Duodenal mucosa (tissue), 2 donors: ENCODE data around the gene TRIOBP.

Source experiments
- H3K27ac ChIP-seq: one replicate; pipeline ENCODE4 v1.7.0; 2013; ENCODE audit warnings: low read depth, low read length
- H3K27me3 ChIP-seq, 2 donors: one replicate each; pipeline ENCODE4 v1.7.0; 2013; ENCODE audit warnings: low read length in 2 of 2, control low read depth in 1 of 2; ENCODE audit not compliant: insufficient read depth in 2 of 2, control insufficient read depth in 1 of 2
- H3K36me3 ChIP-seq, 2 donors: one replicate each; pipeline ENCODE4 v1.7.0; 2013; ENCODE audit warnings: low read length in 2 of 2, control low read depth in 1 of 2; ENCODE audit not compliant: insufficient read depth in 2 of 2, control insufficient read depth in 1 of 2
- H3K4me1 ChIP-seq, 2 donors: one replicate each; pipeline ENCODE4 v1.7.0; 2013; ENCODE audit warnings: low read length in 2 of 2, control low read depth in 1 of 2; ENCODE audit not compliant: insufficient read depth in 2 of 2, control insufficient read depth in 1 of 2
- H3K4me3 ChIP-seq, 2 donors: one replicate each; pipeline ENCODE4 v1.7.0; 2013; ENCODE audit warnings: low read length in 2 of 2, low read depth in 1 of 2
- H3K9ac ChIP-seq, 2 donors: one replicate each; pipeline ENCODE4 v1.7.0; 2013; ENCODE audit warnings: low read length in 2 of 2, low read depth in 1 of 2
- H3K9me3 ChIP-seq, 2 donors: one replicate each; pipeline ENCODE4 v1.7.0; 2013; ENCODE audit warnings: low read length in 2 of 2, control low read depth in 1 of 2; ENCODE audit not compliant: control insufficient read depth in 1 of 2

Gene TRIOBP

GRCh38 chr22:37751449-37752188 is 54.8 kb downstream of the TRIOBP start:
- peak overlapping the region in 1 of 2 donors; percentile 32 for H3K9ac ChIP-seq
- H3K27me3 ChIP-seq = no peaks in the 10 kb centered on the region
- no peaks in the 10 kb centered on the region for H3K9me3 ChIP-seq
- peaks cover 34 to 41% of the 10 kb centered on the region in 2 donors for H3K4me1 ChIP-seq
- peaks cover 20 to 24% of the 10 kb centered on the region in 2 donors for H3K36me3 ChIP-seq
- peak overlapping the region in 1 of 2 donors; percentile 17 for H3K4me3 ChIP-seq
- H3K27ac ChIP-seq = peak overlapping the region; percentile 15

- peak overlapping the region in 1 of 2 donors; percentile 17 for H3K4me3 ChIP-seq
- peak overlapping the region in 1 of 2 donors; percentile 32 for H3K9ac ChIP-seq
- no peaks in the 10 kb centered on the region for H3K9me3 ChIP-seq
- H3K36me3 ChIP-seq = peaks cover 24 to 31% of the 10 kb centered on the region in 2 donors
- peaks cover 27 to 33% of the 10 kb centered on the region in 2 donors for H3K4me1 ChIP-seq
- no peaks in the 10 kb centered on the region for H3K27me3 ChIP-seq
- H3K27ac ChIP-seq = peak overlapping the region; percentile 15
Measured at GRCh38 chr22:37752189-37753087, 55.6 kb downstream of the TRIOBP start.

- Histone ChIP-seq H3K36me3 (peaks cover 24 to 44% of the 10 kb centered on the region in 2 donors), H3K27me3 (no peaks in the 10 kb centered on the region), H3K27ac (no peak overlapping the region), H3K9me3 (no peaks in the 10 kb centered on the region), H3K4me1 (peaks cover 19 to 25% of the 10 kb centered on the region in 2 donors), H3K9ac (no peak overlapping the region), H3K4me3 (no peak overlapping the region)
Measured at GRCh38 chr22:37753746-37754145, 56.9 kb downstream of the TRIOBP start.

GRCh38 chr22:37757663-37758062 is 60.8 kb downstream of the TRIOBP start:
- H3K9ac ChIP-seq = no peak overlapping the region
- no peaks in the 10 kb centered on the region for H3K9me3 ChIP-seq
- H3K4me3 ChIP-seq = no peak overlapping the region
- peaks cover 1 to 5% of the 10 kb centered on the region in 2 donors for H3K4me1 ChIP-seq
- no peak overlapping the region for H3K27ac ChIP-seq
- no peaks in the 10 kb centered on the region for H3K27me3 ChIP-seq
- peaks cover 35 to 68% of the 10 kb centered on the region in 2 donors for H3K36me3 ChIP-seq

- Histone ChIP-seq H3K4me3 (no peak overlapping the region), H3K9ac (no peak overlapping the region), H3K27ac (no peak overlapping the region), H3K9me3 (no peaks in the 10 kb centered on the region), H3K4me1 (no peaks in the 10 kb centered on the region), H3K36me3 (peaks cover 37 to 78% of the 10 kb centered on the region in 2 donors), H3K27me3 (no peaks in the 10 kb centered on the region)
Measured at GRCh38 chr22:37758694-37759093, 61.8 kb downstream of the TRIOBP start.

GRCh38 chr22:37759281-37759680 is 62.4 kb downstream of the TRIOBP start:
- Histone ChIP-seq H3K9me3 (no peaks in the 10 kb centered on the region), H3K9ac (no peak overlapping the region), H3K27me3 (no peaks in the 10 kb centered on the region), H3K36me3 (peaks cover 43 to 83% of the 10 kb centered on the region in 2 donors), H3K4me3 (no peak overlapping the region), H3K4me1 (no peaks in the 10 kb centered on the region), H3K27ac (no peak overlapping the region)

GRCh38 chr22:37760152-37760551 is 63.3 kb downstream of the TRIOBP start:
- H3K27ac ChIP-seq = no peak overlapping the region
- peaks cover 40 to 78% of the 10 kb centered on the region in 2 donors for H3K36me3 ChIP-seq
- no peaks in the 10 kb centered on the region for H3K4me1 ChIP-seq
- no peak overlapping the region for H3K4me3 ChIP-seq
- H3K9ac ChIP-seq = no peak overlapping the region
- H3K27me3 ChIP-seq = no peaks in the 10 kb centered on the region
- no peaks in the 10 kb centered on the region for H3K9me3 ChIP-seq

- Histone ChIP-seq H3K9me3 (no peaks in the 10 kb centered on the region), H3K27ac (no peak overlapping the region), H3K27me3 (no peaks in the 10 kb centered on the region), H3K36me3 (peaks cover 24 to 71% of the 10 kb centered on the region in 2 donors), H3K4me1 (no peaks in the 10 kb centered on the region), H3K4me3 (no peak overlapping the region), H3K9ac (no peak overlapping the region)
Measured at GRCh38 chr22:37762389-37762836, 65.6 kb downstream of the TRIOBP start.

- Histone ChIP-seq H3K36me3 (peaks cover 24 to 71% of the 10 kb centered on the region in 2 donors), H3K9ac (no peak overlapping the region), H3K4me3 (no peak overlapping the region), H3K27ac (no peak overlapping the region), H3K9me3 (no peaks in the 10 kb centered on the region), H3K4me1 (no peaks in the 10 kb centered on the region), H3K27me3 (no peaks in the 10 kb centered on the region)
Measured at GRCh38 chr22:37763012-37763411, 66.2 kb downstream of the TRIOBP start.

- no peak overlapping the region for H3K4me3 ChIP-seq
- H3K27ac ChIP-seq = no peak overlapping the region
- H3K36me3 ChIP-seq = peaks cover 25 to 70% of the 10 kb centered on the region in 2 donors
- H3K27me3 ChIP-seq = no peaks in the 10 kb centered on the region
- no peaks in the 10 kb centered on the region for H3K4me1 ChIP-seq
- no peak overlapping the region for H3K9ac ChIP-seq
- no peaks in the 10 kb centered on the region for H3K9me3 ChIP-seq
Measured at GRCh38 chr22:37763652-37764051, 66.8 kb downstream of the TRIOBP start.
